Parathyroid adenoma (tissue), 2 donors: ENCODE measurements around the gene ZNF606.

Experiments used
- H2AFZ ChIP-seq: fragments of 300-600 bp; sonication (generic); one replicate; pipeline ENCODE4 v1.7.0; 2017; ENCODE audit warnings: antibody characterized with exemption, mild to moderate bottlenecking
- H3K27ac ChIP-seq: fragments of 300-600 bp; sonication (generic); one replicate; pipeline ENCODE4 v1.7.0; 2017
- H3K27me3 ChIP-seq: fragments of 300-600 bp; sonication (generic); one replicate; pipeline ENCODE4 v1.7.0; 2017; ENCODE audit warnings: low read length; ENCODE audit not compliant: control insufficient read depth, insufficient read depth
- H3K36me3 ChIP-seq: fragments of 300-600 bp; sonication (generic); one replicate; pipeline ENCODE4 v1.7.0; 2017; ENCODE audit warnings: low read length; ENCODE audit not compliant: control insufficient read depth, insufficient read depth
- H3K4me1 ChIP-seq: fragments of 300-600 bp; sonication (generic); one replicate; pipeline ENCODE4 v1.7.0; 2017; ENCODE audit warnings: control low read depth
- H3K4me2 ChIP-seq: fragments of 300-600 bp; sonication (generic); one replicate; pipeline ENCODE4 v1.7.0; 2017; ENCODE audit warnings: low read length
- H3K4me3 ChIP-seq: fragments of 300-600 bp; sonication (generic); one replicate; pipeline ENCODE4 v1.7.0; 2017; ENCODE audit warnings: low read depth, low read length
- H3K79me2 ChIP-seq: fragments of 300-600 bp; sonication (generic); one replicate; pipeline ENCODE4 v1.7.0; 2017; ENCODE audit warnings: control low read depth
- H3K9ac ChIP-seq: fragments of 300-600 bp; sonication (generic); one replicate; pipeline ENCODE4 v1.7.0; 2017; ENCODE audit warnings: mild to moderate bottlenecking
- H3K9me3 ChIP-seq: fragments of 300-600 bp; sonication (generic); one replicate; pipeline ENCODE4 v1.7.0; 2017; ENCODE audit warnings: low read length; ENCODE audit not compliant: control insufficient read depth
- TF ChIP-seq, protein P1 (sequence below): fragments of 300-600 bp; sonication (generic); IDR thresholded peaks from one replicate; pipeline ENCODE4 v1.7.0; 2017; ENCODE audit warnings: antibody characterized with exemption, mild to moderate bottlenecking
- donor health status: primary hyperparathyroidism.

Gene ZNF606

DNA sequence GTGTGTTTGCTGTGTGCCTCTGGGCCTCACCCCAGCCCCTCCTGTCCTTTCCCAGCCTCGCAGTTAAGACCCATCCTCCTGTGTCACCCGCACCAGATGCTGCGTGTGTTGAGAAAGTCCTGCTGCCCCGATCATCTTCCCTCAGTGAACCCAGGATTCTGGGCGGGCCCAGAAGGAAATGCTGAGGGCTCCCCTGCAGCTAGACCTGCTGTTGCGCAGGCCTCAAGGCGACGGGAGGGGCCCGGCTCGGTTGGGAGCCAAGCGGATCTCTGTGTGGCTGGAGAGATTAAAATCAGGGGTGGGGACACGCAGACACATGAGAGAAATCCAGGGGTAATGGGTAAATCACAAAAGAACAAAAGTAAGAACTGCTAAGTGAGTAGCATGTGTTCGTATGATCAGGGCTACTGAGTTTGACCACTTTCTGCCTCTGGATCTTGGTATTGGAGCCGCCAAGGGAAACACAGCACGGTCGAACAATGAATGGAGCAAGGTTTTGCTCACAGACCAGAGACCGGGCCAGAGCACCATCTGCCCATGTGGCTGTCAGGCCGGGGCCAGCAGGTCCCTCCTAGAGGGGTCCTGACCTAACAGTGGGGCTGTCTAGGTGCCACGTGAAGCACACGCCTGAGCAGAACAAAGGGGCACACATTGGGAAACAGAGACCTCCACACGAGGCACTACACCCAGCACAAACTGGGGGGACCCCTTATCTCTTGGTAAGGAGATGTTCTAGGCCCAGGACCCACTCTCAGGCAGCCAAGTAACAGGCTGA is 38.3 kb upstream of the ZNF606 start:
- TF ChIP-seq, protein P1, sequence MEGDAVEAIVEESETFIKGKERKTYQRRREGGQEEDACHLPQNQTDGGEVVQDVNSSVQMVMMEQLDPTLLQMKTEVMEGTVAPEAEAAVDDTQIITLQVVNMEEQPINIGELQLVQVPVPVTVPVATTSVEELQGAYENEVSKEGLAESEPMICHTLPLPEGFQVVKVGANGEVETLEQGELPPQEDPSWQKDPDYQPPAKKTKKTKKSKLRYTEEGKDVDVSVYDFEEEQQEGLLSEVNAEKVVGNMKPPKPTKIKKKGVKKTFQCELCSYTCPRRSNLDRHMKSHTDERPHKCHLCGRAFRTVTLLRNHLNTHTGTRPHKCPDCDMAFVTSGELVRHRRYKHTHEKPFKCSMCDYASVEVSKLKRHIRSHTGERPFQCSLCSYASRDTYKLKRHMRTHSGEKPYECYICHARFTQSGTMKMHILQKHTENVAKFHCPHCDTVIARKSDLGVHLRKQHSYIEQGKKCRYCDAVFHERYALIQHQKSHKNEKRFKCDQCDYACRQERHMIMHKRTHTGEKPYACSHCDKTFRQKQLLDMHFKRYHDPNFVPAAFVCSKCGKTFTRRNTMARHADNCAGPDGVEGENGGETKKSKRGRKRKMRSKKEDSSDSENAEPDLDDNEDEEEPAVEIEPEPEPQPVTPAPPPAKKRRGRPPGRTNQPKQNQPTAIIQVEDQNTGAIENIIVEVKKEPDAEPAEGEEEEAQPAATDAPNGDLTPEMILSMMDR = no peak
- no peaks in the 10 kb centered on the region for H3K9me3 ChIP-seq

DNA sequence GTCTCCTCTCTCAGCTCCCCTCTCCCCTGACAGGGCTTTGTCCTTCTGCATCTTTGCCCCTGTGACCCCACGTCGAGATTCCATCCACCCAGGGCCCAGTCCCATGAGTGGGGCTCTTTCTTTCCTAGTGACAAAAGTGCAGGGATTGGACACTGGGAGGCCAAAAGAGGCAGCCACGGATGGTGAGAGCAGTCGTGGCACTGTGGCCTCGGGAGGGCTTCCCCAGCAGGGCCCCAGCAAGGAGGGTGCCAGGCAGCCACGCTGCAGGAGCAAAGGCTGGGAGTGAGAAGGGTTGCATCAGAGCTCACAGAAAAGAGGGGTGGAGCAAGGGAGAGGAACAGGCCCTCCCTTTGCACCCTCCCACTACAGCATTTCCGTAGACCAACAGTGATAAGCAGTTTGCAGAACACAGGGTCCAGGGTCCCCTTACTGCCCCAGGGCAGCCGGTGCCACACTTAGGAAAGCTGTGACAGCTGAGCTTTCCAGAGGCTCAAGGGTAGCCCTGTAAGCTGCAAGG is 36.1 kb upstream of the ZNF606 start:
- H3K4me1 ChIP-seq = no peaks in the 10 kb centered on the region
- no peak overlapping the region for H3K4me2 ChIP-seq
- no peaks in the 10 kb centered on the region for H3K27me3 ChIP-seq
- H3K79me2 ChIP-seq = no peaks in the 10 kb centered on the region
- H3K9me3 ChIP-seq = no peaks in the 10 kb centered on the region
- no peaks in the 10 kb centered on the region for H3K36me3 ChIP-seq
- no peak overlapping the region for H3K27ac ChIP-seq
- H3K9ac ChIP-seq = no peak overlapping the region
- no peak overlapping the region for H2AFZ ChIP-seq
- no peak overlapping the region for H3K4me3 ChIP-seq
- TF ChIP-seq, protein P1 = no peak

More for the DNA sequence above, 38.3 kb upstream of the ZNF606 start:
- Histone ChIP-seq H3K4me1 (no peaks in the 10 kb centered on the region), H3K79me2 (no peaks in the 10 kb centered on the region), H3K27me3 (no peaks in the 10 kb centered on the region), H3K9ac (no peak overlapping the region), H3K4me3 (no peak overlapping the region), H2AFZ (peak overlapping the region; percentile 66), H3K27ac (no peak overlapping the region), H3K4me2 (no peak overlapping the region), H3K36me3 (no peaks in the 10 kb centered on the region)

DNA sequence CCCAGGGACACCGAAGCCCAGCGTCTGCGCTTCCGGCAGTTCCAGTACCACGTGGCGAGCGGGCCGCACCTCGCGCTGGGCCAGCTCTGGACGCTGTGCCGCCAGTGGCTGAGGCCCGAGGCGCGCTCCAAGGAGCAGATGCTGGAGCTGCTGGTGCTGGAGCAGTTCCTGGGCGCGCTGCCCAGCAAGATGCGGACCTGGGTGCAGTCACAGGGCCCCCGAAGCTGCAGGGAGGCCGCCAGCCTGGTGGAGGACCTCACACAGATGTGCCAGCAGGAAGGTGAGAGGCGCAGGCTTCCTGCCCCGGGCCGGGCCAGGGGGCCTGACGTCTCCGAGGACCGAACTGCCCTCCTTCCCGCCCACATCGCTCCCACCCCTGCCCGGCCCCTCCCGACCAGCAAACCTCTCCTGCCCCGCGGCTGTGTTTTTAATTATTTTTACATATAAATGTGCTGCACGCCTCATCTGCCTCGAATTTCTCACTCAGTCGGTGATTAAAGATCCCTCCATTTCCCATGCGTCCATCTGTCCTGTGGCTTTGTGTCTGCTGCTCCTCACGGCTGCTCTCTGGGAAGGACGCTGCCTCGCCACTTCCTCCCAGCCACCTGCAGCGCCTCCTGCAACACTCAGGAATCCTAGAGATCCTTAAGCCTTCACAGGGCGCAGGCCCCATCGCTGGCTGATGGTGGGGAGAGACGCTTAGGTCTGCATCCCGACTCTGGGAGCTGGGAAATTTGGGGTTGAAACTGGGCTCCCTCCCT is 35.5 kb upstream of the ZNF606 start:
- TF ChIP-seq, protein P1 = no peak
- no peak overlapping the region for H3K4me2 ChIP-seq
- no peak overlapping the region for H3K9ac ChIP-seq
- H3K27me3 ChIP-seq = no peaks in the 10 kb centered on the region
- no peak overlapping the region for H3K4me3 ChIP-seq
- H3K9me3 ChIP-seq = no peaks in the 10 kb centered on the region
- H3K36me3 ChIP-seq = no peaks in the 10 kb centered on the region
- H3K4me1 ChIP-seq = no peaks in the 10 kb centered on the region
- no peak overlapping the region for H3K27ac ChIP-seq
- H3K79me2 ChIP-seq = no peaks in the 10 kb centered on the region
- peak overlapping the region; percentile 45 for H2AFZ ChIP-seq

DNA sequence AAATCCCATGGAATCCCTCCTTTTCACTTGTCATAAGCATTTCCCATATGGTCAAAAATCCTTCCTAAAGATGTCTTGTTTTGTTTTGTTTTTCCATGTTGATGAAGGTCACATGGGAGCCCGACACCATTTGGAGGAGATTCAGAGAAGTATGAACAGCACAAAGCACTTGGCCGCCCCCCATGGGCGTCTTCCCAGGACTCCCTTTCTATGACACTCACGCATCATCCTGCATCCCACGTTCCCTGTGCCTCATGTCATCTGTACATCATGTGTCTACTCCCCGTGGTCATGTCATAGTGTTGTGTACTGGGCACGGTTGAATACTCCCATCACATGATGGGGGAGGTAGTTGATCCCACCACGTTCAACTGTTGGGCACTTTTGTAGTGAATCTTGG is 33.2 kb upstream of the ZNF606 start:
- no peaks in the 10 kb centered on the region for H3K4me1 ChIP-seq
- no peak overlapping the region for H3K4me2 ChIP-seq
- H3K79me2 ChIP-seq = no peaks in the 10 kb centered on the region
- no peak overlapping the region for H2AFZ ChIP-seq
- TF ChIP-seq, protein P1 = no peak
- no peak overlapping the region for H3K9ac ChIP-seq
- H3K27me3 ChIP-seq = no peaks in the 10 kb centered on the region
- H3K4me3 ChIP-seq = no peak overlapping the region
- no peaks in the 10 kb centered on the region for H3K9me3 ChIP-seq
- H3K36me3 ChIP-seq = no peaks in the 10 kb centered on the region
- H3K27ac ChIP-seq = no peak overlapping the region
